Left lung (tissue), 10 donors: ENCODE results near the gene CPNE1. TPM values are rescaled to one million over a fixed set of nuclear protein-coding genes. Genes with fewer than 3 reads are reported as not detected.
A peak's percentile ranks its signal among the peaks of the same experiment; 100 is the strongest.

Experiments used
- ATAC-seq: fragments of 200-7000 bp; cut with Tn5 transposase; one replicate; pipeline ENCODE4 v1.9.1; 2020; ENCODE audit warnings: moderate library complexity
- DNase-seq, 4 donors: peaks; one replicate each; pipeline ENCODE4 v3.0.0-alpha.2; 2013 to 2020
- H3K27ac ChIP-seq, 2 donors: fragments of 200-600 bp; sonication (generic) in 1 of 2; one replicate each; pipeline versions ENCODE4 v1.5.0 to v1.8.0; 2020 to 2021
- H3K27me3 ChIP-seq, 2 donors: fragments of 200-600 bp; sonication (generic) in 1 of 2; one replicate each; pipeline versions ENCODE4 v1.5.0 to v1.8.0; 2020 to 2021
- H3K36me3 ChIP-seq, 2 donors: fragments of 200-600 bp; sonication (generic) in 1 of 2; one replicate each; pipeline versions ENCODE4 v1.5.0 to v1.8.0; 2020 to 2021
- H3K4me1 ChIP-seq, 2 donors: fragments of 200-600 bp; one replicate each; pipeline ENCODE4 v1.8.0; 2021
- H3K4me3 ChIP-seq, 2 donors: fragments of 200-600 bp; sonication (generic) in 1 of 2; one replicate each; pipeline versions ENCODE4 v1.5.0 to v1.8.0; 2020 to 2021; ENCODE audit warnings: mild to moderate bottlenecking in 1 of 2
- H3K9me3 ChIP-seq, 2 donors: fragments of 200-600 bp; sonication (generic) in 1 of 2; one replicate each; pipeline versions ENCODE4 v1.5.0 to v1.8.0; 2020 to 2021
- intact Hi-C, 2 donors: fragments of 100-400 bp; cut with DNase I; formaldehyde crosslinking; loops; one replicate each; pipeline versions ENCODE4 v1.11.2 to v1.14.2; 2022
- polyA plus RNA-seq, 6 donors: library from polyadenylated mRNA; unstranded; fragments of 120-200 nt; gene quantifications; one replicate each; pipeline ENCODE4 v1.2.1, GENCODE V29; 2013; ENCODE audit not compliant: insufficient read length in 6 of 6
- total RNA-seq, 2 donors: library from RNA; stranded (reverse); fragmentation: NEBNext Ultra II Directional; extraction: Animal tissue kit (Norgen Biotek cat#: 25700); gene quantifications; one replicate each; pipeline ENCODE4 v1.2.1, GENCODE V29; 2021
- TF ChIP-seq, protein P1 (sequence below), 2 donors: fragments of 200-600 bp; sonication (generic) in 1 of 2; IDR thresholded peaks; one replicate each; pipeline versions ENCODE4 v1.5.0 to v1.8.0; 2021; ENCODE audit warnings: antibody characterized with exemption in 2 of 2
- donor health status: DM: no; HTN: yes; CAD: no.
- donor health status: DM: no; HTN: no; CAD: no.

Gene CPNE1
- total and polyA plus RNA-seq, 8 donors = 149 to 272 (median 200) TPM

DNA sequence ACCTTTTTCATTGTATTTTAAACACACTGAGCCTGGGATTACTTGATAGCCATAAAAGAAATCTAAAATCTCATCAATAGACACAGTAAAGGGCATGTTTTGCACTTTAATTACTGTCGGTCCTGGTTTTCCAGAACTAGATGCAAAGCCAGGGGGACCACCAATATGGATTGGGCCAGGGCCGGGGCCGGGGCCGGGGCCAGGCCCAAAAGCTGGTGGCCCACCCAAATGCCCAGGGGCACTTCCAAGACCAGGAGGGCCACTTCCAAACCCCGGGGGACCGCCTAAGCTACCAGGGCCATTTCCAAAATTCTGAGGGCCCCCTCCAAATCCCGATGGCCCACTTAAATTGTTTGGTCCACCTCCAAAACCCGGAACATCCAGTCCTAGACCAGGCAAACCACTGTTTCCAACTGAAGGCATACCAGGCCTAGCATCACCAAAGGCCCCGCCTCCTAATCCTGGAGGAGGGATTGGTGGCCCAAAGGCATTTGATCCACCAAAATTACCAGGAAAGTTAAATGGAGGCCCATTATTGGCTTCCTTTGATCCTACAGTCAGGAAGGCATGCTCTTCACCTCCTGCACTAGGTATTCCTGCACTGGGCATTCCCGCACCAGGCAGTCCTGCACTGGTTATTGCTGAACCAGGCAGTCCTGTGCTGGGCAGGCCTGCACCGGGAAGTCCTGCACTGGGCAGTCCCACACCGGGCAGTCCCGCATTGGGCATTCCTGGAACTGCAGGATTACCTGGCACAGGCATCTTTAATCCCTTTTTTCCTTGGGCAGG is 11.9 kb downstream of the CPNE1 start:
- ATAC-seq (no peak), DNase-seq (no peak)
- Histone ChIP-seq H3K36me3 (peaks cover 3 to 42% of the 10 kb centered on the region in 2 donors), H3K4me1 (peaks cover 14 to 42% of the 10 kb centered on the region in 2 donors), H3K27me3 (no peaks in the 10 kb centered on the region), H3K27ac (no peak overlapping the region), H3K4me3 (no peak overlapping the region), H3K9me3 (no peaks in the 10 kb centered on the region)
- TF ChIP-seq, protein P1, sequence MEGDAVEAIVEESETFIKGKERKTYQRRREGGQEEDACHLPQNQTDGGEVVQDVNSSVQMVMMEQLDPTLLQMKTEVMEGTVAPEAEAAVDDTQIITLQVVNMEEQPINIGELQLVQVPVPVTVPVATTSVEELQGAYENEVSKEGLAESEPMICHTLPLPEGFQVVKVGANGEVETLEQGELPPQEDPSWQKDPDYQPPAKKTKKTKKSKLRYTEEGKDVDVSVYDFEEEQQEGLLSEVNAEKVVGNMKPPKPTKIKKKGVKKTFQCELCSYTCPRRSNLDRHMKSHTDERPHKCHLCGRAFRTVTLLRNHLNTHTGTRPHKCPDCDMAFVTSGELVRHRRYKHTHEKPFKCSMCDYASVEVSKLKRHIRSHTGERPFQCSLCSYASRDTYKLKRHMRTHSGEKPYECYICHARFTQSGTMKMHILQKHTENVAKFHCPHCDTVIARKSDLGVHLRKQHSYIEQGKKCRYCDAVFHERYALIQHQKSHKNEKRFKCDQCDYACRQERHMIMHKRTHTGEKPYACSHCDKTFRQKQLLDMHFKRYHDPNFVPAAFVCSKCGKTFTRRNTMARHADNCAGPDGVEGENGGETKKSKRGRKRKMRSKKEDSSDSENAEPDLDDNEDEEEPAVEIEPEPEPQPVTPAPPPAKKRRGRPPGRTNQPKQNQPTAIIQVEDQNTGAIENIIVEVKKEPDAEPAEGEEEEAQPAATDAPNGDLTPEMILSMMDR (IDR thresholded peaks at IDR 0.05) = no peak
- intact Hi-C loops = no loop called here

DNA sequence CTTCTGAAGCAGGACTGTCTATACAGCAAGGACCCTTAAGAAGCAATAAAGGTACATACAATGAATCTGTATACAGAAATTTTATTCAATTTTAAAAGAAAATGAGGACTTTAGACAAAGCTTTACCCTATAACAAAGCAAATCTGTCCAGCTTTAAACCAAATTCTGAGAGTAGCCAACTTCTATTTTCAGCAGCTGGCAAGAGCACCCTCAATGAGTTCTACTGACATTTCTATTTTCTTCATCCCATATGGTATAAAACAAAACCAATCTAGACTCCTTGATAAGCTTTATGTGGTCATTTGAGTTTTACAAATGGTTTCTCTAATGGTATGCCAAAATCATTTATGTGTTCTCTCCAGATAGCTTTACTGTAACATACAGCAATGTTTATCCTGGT is 12.7 kb downstream of the CPNE1 start:
- no peak overlapping the region for H3K4me3 ChIP-seq
- H3K4me1 ChIP-seq = peaks cover 6 to 34% of the 10 kb centered on the region in 2 donors
- no peaks in the 10 kb centered on the region for H3K27me3 ChIP-seq
- TF ChIP-seq, protein P1 (IDR thresholded peaks at IDR 0.05) = no peak
- H3K27ac ChIP-seq = no peak overlapping the region
- no peaks in the 10 kb centered on the region for H3K9me3 ChIP-seq
- intact Hi-C loops = no loop called here
- DNase-seq (no peak), ATAC-seq (no peak)
- peaks cover 3 to 42% of the 10 kb centered on the region in 2 donors for H3K36me3 ChIP-seq

- TF ChIP-seq, protein P1 (IDR thresholded peaks at IDR 0.05) = no peak
- intact Hi-C loops = no loop called here
These were observed 14.1 kb downstream of the CPNE1 start for GRCh38 chr20:35650632-35651031.

DNA sequence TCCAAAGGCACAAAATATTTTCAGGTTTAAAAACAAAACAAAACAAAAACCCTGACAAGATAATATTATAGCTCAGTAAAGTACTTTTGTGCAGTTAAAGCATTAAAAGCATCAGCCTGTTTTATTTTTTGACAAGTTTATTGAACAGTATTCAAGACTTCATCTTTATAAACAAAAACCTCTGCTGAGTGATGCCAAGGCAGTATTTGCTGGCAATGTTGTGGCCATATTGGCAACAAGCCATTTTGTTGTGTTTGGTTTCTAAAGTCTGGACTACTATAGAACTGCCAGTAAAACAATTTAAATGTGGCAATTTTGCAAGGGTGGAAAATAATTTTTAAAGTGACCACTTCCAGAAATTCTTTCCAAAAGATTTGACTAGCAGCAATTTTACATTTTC is 15.9 kb downstream of the CPNE1 start:
- peak in 1 of 4 donors; percentile 19 for DNase-seq
- Histone ChIP-seq H3K27me3 (no peaks in the 10 kb centered on the region), H3K36me3 (peaks cover 1 to 20% of the 10 kb centered on the region in 2 donors), H3K27ac (no peak overlapping the region), H3K4me1 (peaks cover 6 to 38% of the 10 kb centered on the region in 2 donors), H3K4me3 (no peak overlapping the region), H3K9me3 (no peaks in the 10 kb centered on the region)
- intact Hi-C loops = no loop called here
- TF ChIP-seq, protein P1 (IDR thresholded peaks at IDR 0.05) = no peak
- no peak for ATAC-seq

More at GRCh38 chr20:35650632-35651031, 14.1 kb downstream of the CPNE1 start:
- H3K4me1 ChIP-seq = peaks cover 6 to 34% of the 10 kb centered on the region in 2 donors
- no peak overlapping the region for H3K4me3 ChIP-seq
- no peaks in the 10 kb centered on the region for H3K9me3 ChIP-seq
- peaks cover 3 to 37% of the 10 kb centered on the region in 2 donors for H3K36me3 ChIP-seq
- no peaks in the 10 kb centered on the region for H3K27me3 ChIP-seq
- ATAC-seq (no peak), DNase-seq (no peak)
- H3K27ac ChIP-seq = no peak overlapping the region

DNA sequence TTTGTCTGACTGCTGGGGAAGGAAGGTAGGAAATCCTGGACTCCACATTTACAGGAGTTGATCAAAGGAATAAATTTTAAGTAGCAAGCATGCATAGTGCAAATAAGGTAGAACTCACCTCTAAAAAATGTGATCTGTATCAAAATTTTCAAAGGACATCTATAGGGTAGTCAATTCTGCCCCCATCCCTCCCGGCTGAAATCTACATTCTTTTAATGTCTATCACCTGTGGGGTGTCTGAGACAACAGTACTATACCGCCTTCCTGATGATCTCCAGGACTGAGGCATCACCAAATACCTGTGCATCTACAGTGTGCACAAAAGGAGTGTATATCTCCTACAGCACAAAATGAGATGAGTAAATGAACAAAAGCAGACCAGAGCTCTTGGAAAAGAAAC is 19.9 kb downstream of the CPNE1 start:
- Histone ChIP-seq H3K27me3 (no peaks in the 10 kb centered on the region), H3K4me1 (peaks cover 6 to 28% of the 10 kb centered on the region in 2 donors), H3K4me3 (no peak overlapping the region), H3K9me3 (no peaks in the 10 kb centered on the region), H3K27ac (no peak overlapping the region), H3K36me3 (no peaks in the 10 kb centered on the region)
- no peak for DNase-seq
- TF ChIP-seq, protein P1 (IDR thresholded peaks at IDR 0.05) = no peak
- intact Hi-C loops = no loop called here
- no peak for ATAC-seq
